ENCODE results near the gene SPDYE3.

DNA sequence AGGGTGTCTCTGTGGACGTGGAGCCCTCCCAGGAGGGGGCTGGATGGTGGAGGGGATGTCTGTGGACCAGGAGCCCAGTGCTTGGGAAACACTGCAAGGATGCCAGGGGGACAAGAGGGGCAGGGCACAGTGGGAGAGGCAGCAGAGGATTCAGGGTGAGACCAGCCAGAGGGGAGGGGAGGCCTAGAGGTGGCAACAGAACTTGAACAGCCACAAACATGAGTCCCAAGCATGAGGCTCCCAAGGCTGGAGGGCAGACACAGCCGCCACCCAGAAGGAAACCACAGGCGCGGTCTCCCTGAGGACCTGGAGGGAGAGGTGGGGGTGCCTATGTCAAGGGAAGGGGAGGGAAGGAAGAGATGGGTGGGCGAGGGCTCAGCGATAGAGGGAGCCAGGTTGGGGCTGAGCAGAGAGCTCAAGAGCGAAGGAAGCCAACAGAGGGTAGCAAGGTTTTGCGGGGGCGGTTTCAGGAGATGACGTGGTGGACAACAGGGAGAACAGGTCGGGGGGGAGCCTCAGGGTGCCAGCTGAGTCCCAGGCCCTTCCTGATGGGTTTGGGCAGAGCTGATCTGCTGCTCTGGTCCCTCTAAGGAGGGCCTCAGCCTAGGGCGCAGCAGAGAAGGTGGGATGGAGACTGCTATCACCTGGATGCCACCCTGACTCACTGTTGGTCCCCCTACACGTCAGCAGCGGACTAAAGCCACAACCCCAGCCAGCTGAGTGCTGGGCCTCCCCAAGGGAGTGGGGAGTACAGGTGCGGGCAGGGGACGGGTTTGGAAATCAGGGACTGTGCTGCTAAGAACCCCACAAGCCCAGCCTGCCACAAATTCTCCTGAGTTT, 59.1 kb downstream of the SPDYE3 start:
- no peak for TF ChIP-seq POLR2A (IDR thresholded peaks at IDR 0.05)
- TF ChIP-seq, protein P1, sequence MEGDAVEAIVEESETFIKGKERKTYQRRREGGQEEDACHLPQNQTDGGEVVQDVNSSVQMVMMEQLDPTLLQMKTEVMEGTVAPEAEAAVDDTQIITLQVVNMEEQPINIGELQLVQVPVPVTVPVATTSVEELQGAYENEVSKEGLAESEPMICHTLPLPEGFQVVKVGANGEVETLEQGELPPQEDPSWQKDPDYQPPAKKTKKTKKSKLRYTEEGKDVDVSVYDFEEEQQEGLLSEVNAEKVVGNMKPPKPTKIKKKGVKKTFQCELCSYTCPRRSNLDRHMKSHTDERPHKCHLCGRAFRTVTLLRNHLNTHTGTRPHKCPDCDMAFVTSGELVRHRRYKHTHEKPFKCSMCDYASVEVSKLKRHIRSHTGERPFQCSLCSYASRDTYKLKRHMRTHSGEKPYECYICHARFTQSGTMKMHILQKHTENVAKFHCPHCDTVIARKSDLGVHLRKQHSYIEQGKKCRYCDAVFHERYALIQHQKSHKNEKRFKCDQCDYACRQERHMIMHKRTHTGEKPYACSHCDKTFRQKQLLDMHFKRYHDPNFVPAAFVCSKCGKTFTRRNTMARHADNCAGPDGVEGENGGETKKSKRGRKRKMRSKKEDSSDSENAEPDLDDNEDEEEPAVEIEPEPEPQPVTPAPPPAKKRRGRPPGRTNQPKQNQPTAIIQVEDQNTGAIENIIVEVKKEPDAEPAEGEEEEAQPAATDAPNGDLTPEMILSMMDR (IDR thresholded peaks at IDR 0.05): no peak
